ENCODE measurements around the gene CAMSAP2. TPM values are rescaled to one million over a fixed set of nuclear protein-coding genes. Genes with fewer than 3 reads are reported as not detected.

Gene CAMSAP2
- total and polyA plus RNA-seq, 3 donors from 2014 or later, result 16.0 to 34.7 (median 28.4) TPM

DNA sequence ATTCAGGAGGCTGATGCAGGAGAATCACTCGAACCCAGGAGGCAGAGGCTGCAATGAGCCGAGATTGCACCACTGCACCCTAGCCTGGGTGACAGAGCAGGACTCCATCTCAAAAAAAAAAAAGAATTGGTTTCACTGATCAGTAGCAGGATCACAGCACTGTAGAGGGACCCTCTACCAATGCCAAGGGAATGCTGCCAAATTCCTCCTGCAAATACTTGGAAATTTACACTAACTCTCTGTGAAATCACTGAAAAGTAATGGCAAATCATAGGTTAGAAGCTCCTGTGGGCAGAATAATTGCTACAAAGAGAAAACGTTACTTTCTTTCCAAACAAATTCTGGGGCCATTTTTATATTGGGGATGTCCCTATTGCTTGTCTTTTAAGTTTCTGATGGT lies 127.4 kb downstream of the CAMSAP2 start:
- TF ChIP-seq, protein P1, sequence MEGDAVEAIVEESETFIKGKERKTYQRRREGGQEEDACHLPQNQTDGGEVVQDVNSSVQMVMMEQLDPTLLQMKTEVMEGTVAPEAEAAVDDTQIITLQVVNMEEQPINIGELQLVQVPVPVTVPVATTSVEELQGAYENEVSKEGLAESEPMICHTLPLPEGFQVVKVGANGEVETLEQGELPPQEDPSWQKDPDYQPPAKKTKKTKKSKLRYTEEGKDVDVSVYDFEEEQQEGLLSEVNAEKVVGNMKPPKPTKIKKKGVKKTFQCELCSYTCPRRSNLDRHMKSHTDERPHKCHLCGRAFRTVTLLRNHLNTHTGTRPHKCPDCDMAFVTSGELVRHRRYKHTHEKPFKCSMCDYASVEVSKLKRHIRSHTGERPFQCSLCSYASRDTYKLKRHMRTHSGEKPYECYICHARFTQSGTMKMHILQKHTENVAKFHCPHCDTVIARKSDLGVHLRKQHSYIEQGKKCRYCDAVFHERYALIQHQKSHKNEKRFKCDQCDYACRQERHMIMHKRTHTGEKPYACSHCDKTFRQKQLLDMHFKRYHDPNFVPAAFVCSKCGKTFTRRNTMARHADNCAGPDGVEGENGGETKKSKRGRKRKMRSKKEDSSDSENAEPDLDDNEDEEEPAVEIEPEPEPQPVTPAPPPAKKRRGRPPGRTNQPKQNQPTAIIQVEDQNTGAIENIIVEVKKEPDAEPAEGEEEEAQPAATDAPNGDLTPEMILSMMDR (IDR thresholded peaks at IDR 0.05), result no peak
- TF ChIP-seq POLR2A (IDR thresholded peaks at IDR 0.05), result no peak
- H3K4me3 ChIP-seq, result no peak overlapping the region
- no peaks in the 10 kb centered on the region for H3K4me1 ChIP-seq
- 67 to 75% methylated on average over 3 of the region's 3 CpGs for WGBS, 2 donors
- no peaks in the 10 kb centered on the region for H3K27me3 ChIP-seq
- no peak for DNase-seq
- H3K27ac ChIP-seq, result no peak overlapping the region
- intact Hi-C loops (cut with DNase I; ENCODE audit: low total_unique reads), result no loop called here
- no peaks in the 10 kb centered on the region for H3K36me3 ChIP-seq (ENCODE audit: low read depth, missing control alignments)
- no peaks in the 10 kb centered on the region for H3K9me3 ChIP-seq

DNA sequence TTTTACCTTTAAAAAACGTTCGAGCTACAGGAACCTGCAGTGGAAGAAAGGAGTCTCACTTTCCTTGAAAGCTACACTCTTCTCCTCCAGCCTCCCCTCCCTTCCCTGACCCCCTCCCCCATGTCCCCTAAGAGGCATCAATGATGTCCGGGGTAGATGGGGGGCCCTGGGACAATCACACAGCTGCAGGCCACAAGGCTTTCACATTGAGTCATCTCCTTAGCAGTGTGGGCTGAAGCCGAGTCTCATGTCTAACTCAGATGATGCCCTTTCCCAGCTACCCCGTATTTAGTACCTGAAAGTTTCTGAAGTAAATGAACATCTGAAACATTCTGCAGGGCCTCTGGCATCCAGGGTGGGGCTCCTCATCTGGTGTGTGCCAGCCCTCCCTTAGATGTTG lies 127.8 kb downstream of the CAMSAP2 start:
- intact Hi-C loops (cut with DNase I; ENCODE audit: low total_unique reads), result no loop called here
- 49 to 56% methylated on average over 5 of the region's 5 CpGs for WGBS, 2 donors
- H3K36me3 ChIP-seq (ENCODE audit: low read depth, missing control alignments), result no peaks in the 10 kb centered on the region

DNA sequence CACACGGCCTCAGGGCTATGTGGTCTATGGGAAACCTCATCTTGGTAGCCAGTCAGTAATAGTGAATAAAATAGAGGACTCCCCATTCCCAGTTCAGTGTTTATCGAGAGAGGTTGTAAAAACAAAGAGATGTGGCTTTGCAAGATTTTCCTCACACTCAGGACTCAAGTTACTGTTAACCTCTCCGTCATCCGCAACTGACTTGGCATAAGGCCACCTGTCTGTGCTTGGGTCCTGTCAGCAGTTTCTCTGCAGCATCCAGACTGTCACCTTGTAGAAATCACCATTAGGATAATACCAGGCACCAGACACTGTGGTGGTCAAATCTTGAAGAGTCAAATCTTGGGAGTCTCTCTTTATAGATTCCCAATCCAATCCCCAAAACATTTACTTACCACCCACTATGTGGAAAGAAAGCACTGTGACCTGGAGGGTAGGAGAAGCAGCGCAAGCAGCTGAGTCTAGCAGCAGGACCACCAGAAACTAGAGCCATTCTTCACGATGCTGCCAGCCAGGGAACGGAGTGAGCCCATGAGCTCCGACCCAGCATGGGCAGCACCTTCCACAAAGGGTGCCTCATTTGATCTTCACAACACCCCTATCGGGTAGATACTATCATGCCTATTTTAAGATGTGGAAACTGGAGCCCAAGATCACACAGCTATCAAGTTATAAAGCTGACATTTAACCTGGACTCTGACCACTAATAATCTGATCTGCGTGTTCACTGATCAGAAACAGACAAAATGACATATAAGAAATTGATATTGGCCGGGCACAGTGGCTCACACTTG lies 128.5 kb downstream of the CAMSAP2 start:
- DNase-seq, result no peak
- H3K27ac ChIP-seq, result no peak overlapping the region

More for the DNA sequence above, 127.8 kb downstream of the CAMSAP2 start:
- Histone ChIP-seq H3K27me3 (no peaks in the 10 kb centered on the region), H3K4me3 (no peak overlapping the region), H3K27ac (no peak overlapping the region), H3K9me3 (no peaks in the 10 kb centered on the region), H3K4me1 (no peaks in the 10 kb centered on the region)
- TF ChIP-seq, protein P1 (IDR thresholded peaks at IDR 0.05), result no peak
- no peak for TF ChIP-seq POLR2A (IDR thresholded peaks at IDR 0.05)
- no peak for DNase-seq

DNA sequence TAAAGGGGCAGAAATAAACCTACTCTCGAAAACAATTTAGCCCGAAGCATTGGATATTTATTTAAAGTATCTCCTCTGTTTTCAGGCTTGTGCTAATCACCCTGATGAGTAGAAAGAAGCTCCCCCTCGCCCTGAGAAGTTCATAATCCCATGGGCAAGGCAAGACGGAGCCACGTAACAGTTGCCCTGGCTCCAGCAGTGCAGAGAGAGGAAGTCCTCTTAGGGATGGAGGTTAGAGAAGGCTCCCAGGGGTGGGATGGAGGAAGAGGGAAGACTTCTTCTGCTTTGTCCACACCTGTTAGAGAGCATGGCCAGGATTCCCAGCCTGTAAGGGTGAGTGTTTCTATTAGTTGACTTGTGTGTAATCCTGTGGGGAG lies 130.7 kb downstream of the CAMSAP2 start:
- 95% methylated on average over 5 of the region's 5 CpGs for WGBS, 2 donors
- TF ChIP-seq, protein P1 (IDR thresholded peaks at IDR 0.05), result no peak
- no peak for TF ChIP-seq POLR2A (IDR thresholded peaks at IDR 0.05)
- no peaks in the 10 kb centered on the region for H3K27me3 ChIP-seq

More for the DNA sequence above, 128.5 kb downstream of the CAMSAP2 start:
- TF ChIP-seq, protein P1 (IDR thresholded peaks at IDR 0.05), result no peak
- no peak for TF ChIP-seq POLR2A (IDR thresholded peaks at IDR 0.05)
- Histone ChIP-seq H3K4me1 (no peaks in the 10 kb centered on the region), H3K4me3 (no peak overlapping the region), H3K27me3 (no peaks in the 10 kb centered on the region), H3K36me3 (ENCODE audit: low read depth, missing control alignments) (no peaks in the 10 kb centered on the region), H3K9me3 (no peaks in the 10 kb centered on the region)
- 55 to 61% methylated on average over 11 of the region's 11 CpGs for WGBS, 2 donors
- intact Hi-C loops (cut with DNase I; ENCODE audit: low total_unique reads), result no loop called here

More for the DNA sequence above, 130.7 kb downstream of the CAMSAP2 start:
- Histone ChIP-seq H3K27ac (no peak overlapping the region), H3K36me3 (ENCODE audit: low read depth, missing control alignments) (no peaks in the 10 kb centered on the region), H3K4me1 (no peaks in the 10 kb centered on the region), H3K9me3 (no peaks in the 10 kb centered on the region), H3K4me3 (no peak overlapping the region)
- intact Hi-C loops (cut with DNase I; ENCODE audit: low total_unique reads), result no loop called here
- no peak for DNase-seq
